T-helper 2 cell treated with Interferon-gamma antibody and Interleukin-4, amounts not matched to agents 100 ng/mL and 5 ng/mL, for 36 hours (primary cell): ENCODE data around the gene HDDC3. TPM values are rescaled to one million over a fixed set of nuclear protein-coding genes. Genes with fewer than 3 reads are reported as not detected.

Source experiments
- intact Hi-C: fragments of 100-400 bp; cut with micrococcal nuclease; formaldehyde crosslinking; loops from one replicate; pipeline ENCODE4 v1.15.1; 2023
- total RNA-seq: library from RNA; stranded (reverse); gene quantifications from 2 replicates; pipeline ENCODE4 v1.2.3, GENCODE V29; 2022

HDDC3 gene
- total RNA-seq, 1 donor from 2014 or later, result 31.6 TPM

- intact Hi-C loops, result no loop called here
Measured at GRCh38 chr15:90895571-90896117, 36.7 kb downstream of the HDDC3 start.

GRCh38 chr15:90893175-90894090 is 38.9 kb downstream of the HDDC3 start:
- intact Hi-C loops, result no loop called here

- intact Hi-C loops, result no loop called here
Measured at GRCh38 chr15:90892498-90893174, 39.7 kb downstream of the HDDC3 start.

GRCh38 chr15:90892023-90892422 is 40.3 kb downstream of the HDDC3 start:
- intact Hi-C loops, result no loop called here

GRCh38 chr15:90891346-90891949 is 40.9 kb downstream of the HDDC3 start:
- intact Hi-C loops, result no loop called here

GRCh38 chr15:90890839-90891238 is 41.5 kb downstream of the HDDC3 start:
- intact Hi-C loops, result no loop called here

GRCh38 chr15:90889736-90890456 is 42.5 kb downstream of the HDDC3 start:
- intact Hi-C loops, result loop anchor here (5.0 kb wide), 4 partner anchors 73 to 568 kb away; partner anchors contain the start of gene BLM

- intact Hi-C loops, result loop anchor here (5.0 kb wide), 4 partner anchors 72 to 567 kb away; partner anchors contain the start of gene BLM
Measured at GRCh38 chr15:90889313-90889730, 43.0 kb downstream of the HDDC3 start.

- intact Hi-C loops, result loop anchor here (2.0 to 5.0 kb wide), 5 partner anchors 70 to 565 kb away; partner anchors contain the start of gene BLM
Measured at GRCh38 chr15:90887037-90887481, 45.3 kb downstream of the HDDC3 start.

- intact Hi-C loops, result loop anchor here (2.0 to 5.0 kb wide), 5 partner anchors 69 to 564 kb away; partner anchors contain the start of gene BLM
Measured at GRCh38 chr15:90886291-90886614, 46.1 kb downstream of the HDDC3 start.

GRCh38 chr15:90885432-90886290 is 46.7 kb downstream of the HDDC3 start:
- intact Hi-C loops, result loop anchor here (2.0 to 5.0 kb wide), 5 partner anchors 68 to 563 kb away; partner anchors contain the start of gene BLM

GRCh38 chr15:90884719-90885431 is 47.5 kb downstream of the HDDC3 start:
- intact Hi-C loops, result loop anchor here (5.0 kb wide), 4 partner anchors 68 to 563 kb away; partner anchors contain the start of gene BLM

GRCh38 chr15:90883976-90884718 is 48.2 kb downstream of the HDDC3 start, which contains the start of gene FES:
Gene FES, plus strand, starts transcription at chr15:90884504. Its CDS starts 542 bp downstream, at chr15:90885046.
- intact Hi-C loops, result no loop called here

- intact Hi-C loops, result no loop called here
Measured at GRCh38 chr15:90883526-90883975, 48.8 kb downstream of the HDDC3 start.

GRCh38 chr15:90882781-90883525 is 49.4 kb downstream of the HDDC3 start:
- intact Hi-C loops, result no loop called here

- intact Hi-C loops, result no loop called here
Measured at GRCh38 chr15:90881978-90882721, 50.2 kb downstream of the HDDC3 start.
